HG02981 (cell line): ENCODE data around the gene SLC24A3.

Experiments
- ATAC-seq: cut with Tn5 transposase; IDR thresholded peaks from one replicate; pipeline ENCODE4 v1.9.1; 2021; ENCODE audit warnings: mild to moderate bottlenecking, moderate library complexity; ENCODE audit not compliant: unreplicated experiment

Gene SLC24A3

GRCh38 chr20:19725814-19726525, 513.5 kb downstream of the SLC24A3 start:
- ATAC-seq: no peak

GRCh38 chr20:19727251-19727847, 514.9 kb downstream of the SLC24A3 start:
- ATAC-seq: no peak

GRCh38 chr20:19729672-19730071, 517.2 kb downstream of the SLC24A3 start:
- no peak for ATAC-seq

- ATAC-seq: no peak
These were observed 518.3 kb downstream of the SLC24A3 start for GRCh38 chr20:19730706-19731105.

GRCh38 chr20:19734811-19735210, 522.4 kb downstream of the SLC24A3 start:
- no peak for ATAC-seq

GRCh38 chr20:19735446-19735845, 523.0 kb downstream of the SLC24A3 start:
- no peak for ATAC-seq

GRCh38 chr20:19737025-19737424, 524.6 kb downstream of the SLC24A3 start:
- no peak for ATAC-seq

- no peak for ATAC-seq
These were observed 526.5 kb downstream of the SLC24A3 start for GRCh38 chr20:19738951-19739350.

- ATAC-seq: no peak
These were observed 526.9 kb downstream of the SLC24A3 start for GRCh38 chr20:19739351-19739750.

- ATAC-seq: no peak
These were observed 528.1 kb downstream of the SLC24A3 start for GRCh38 chr20:19740512-19740911.

- ATAC-seq: no peak
These were observed 529.5 kb downstream of the SLC24A3 start for GRCh38 chr20:19741924-19742323.

- ATAC-seq: no peak
These were observed 530.7 kb downstream of the SLC24A3 start for GRCh38 chr20:19742974-19743639.

- ATAC-seq: no peak
These were observed 531.2 kb downstream of the SLC24A3 start for GRCh38 chr20:19743640-19743995.

- no peak for ATAC-seq
These were observed 532.7 kb downstream of the SLC24A3 start for GRCh38 chr20:19745106-19745505.

GRCh38 chr20:19745584-19745983, 533.1 kb downstream of the SLC24A3 start:
- ATAC-seq: no peak

GRCh38 chr20:19746396-19746795, 534.0 kb downstream of the SLC24A3 start:
- no peak for ATAC-seq

GRCh38 chr20:19747903-19748302, 535.5 kb downstream of the SLC24A3 start:
- ATAC-seq: no peak

- no peak for ATAC-seq
These were observed 536.2 kb downstream of the SLC24A3 start for GRCh38 chr20:19748681-19749080.

- ATAC-seq: no peak
These were observed 537.2 kb downstream of the SLC24A3 start for GRCh38 chr20:19749618-19750071.

- ATAC-seq: no peak
These were observed 537.7 kb downstream of the SLC24A3 start for GRCh38 chr20:19750101-19750606.

GRCh38 chr20:19750907-19751636, 538.6 kb downstream of the SLC24A3 start:
- ATAC-seq: no peak
